ENCODE data around the gene JCAD. TPM values are rescaled to one million over a fixed set of nuclear protein-coding genes. Genes with fewer than 3 reads are reported as not detected.

Gene JCAD
- polyA plus RNA-seq, 1 of the 3 experiments (the other 2 are of a cell fraction): 19.0 TPM

GRCh38 chr10:30070001-30070685 lies 10.8 kb upstream of the JCAD start:
- H3F3A ChIP-seq (replicated peaks; ENCODE audit: insufficient read depth): no peaks in the 10 kb centered on the region
- H3K9me3 ChIP-seq: no peaks in the 10 kb centered on the region
- H3K4me2 ChIP-seq: 0 out of 2 replicates have a peak overlapping the region, but pooled peaks have one; percentile 4
- DNase-seq: peak; percentile 67
- H3K27me3 ChIP-seq (ENCODE audit: insufficient read depth): no peaks in the 10 kb centered on the region
- peaks cover 7% of the 10 kb centered on the region in 2 experiments; a peak in 3 of 4 replicates for H3K4me1 ChIP-seq (ENCODE audit: control insufficient read depth in 1 of 2, insufficient read depth in 2 of 2, low read depth in 1 of 2, low read length in 1 of 2)
- H3K9ac ChIP-seq: no peak overlapping the region
- peak overlapping the region; percentile 24 to 63; a peak in 3 of 4 replicates for H3K27ac ChIP-seq (ENCODE audit: low read depth in 2 of 2, low read length in 1 of 2)
- no peaks in the 10 kb centered on the region for H3K36me3 ChIP-seq (replicated peaks in 1 of 2; ENCODE audit: control insufficient read depth in 1 of 2, insufficient read depth in 2 of 2, low read length in 1 of 2)
- TF ChIP-seq TEAD4 (IDR thresholded peaks at IDR 0.05; ENCODE audit: borderline replicate concordance, insufficient read depth) (no peak), GATA2 (CRISPR knock-in tag; IDR thresholded peaks at IDR 0.05) (peak; percentile 57), RCOR1 (IDR thresholded peaks at IDR 0.05; ENCODE audit: low read length) (peak; percentile 66), TCF12 (IDR thresholded peaks at IDR 0.05) (peak; percentile 21; the same call in 1 of the 2 replicates), PBX3 (IDR thresholded peaks at IDR 0.05) (peak; percentile 32; the same call in 1 of the 2 replicates), EP300 (IDR thresholded peaks at IDR 0.05; ENCODE audit: borderline replicate concordance in 1 of 2, low read depth in 1 of 2, low read length in 1 of 2) (peak in 1 of 2 experiments; percentile 45; a peak in 2 of 4 replicates), CHD2 (IDR thresholded peaks at IDR 0.05; ENCODE audit: low read length, partially characterized antibody) (no peak)
- ChIA-PET POLR2A (no interaction called here), CTCF (interaction anchor here (2.4 kb wide), 1 partner anchor 72 kb away, joined by 6 read pairs; no protein-coding TSS in a partner anchor)
- no peaks in the 10 kb centered on the region for H3K9me2 ChIP-seq
- no peak overlapping the region for H3K4me3 ChIP-seq (ENCODE audit: low read depth in 2 of 2, low read length in 1 of 2)
- no peaks in the 10 kb centered on the region for H3K79me2 ChIP-seq (ENCODE audit: insufficient read depth)
- 59% methylated on average over 11 of the region's 11 CpGs for WGBS (ENCODE audit: low lambda C conversion rate)
- no peak overlapping the region for H2AFZ ChIP-seq (ENCODE audit: low read depth)
- no peaks in the 10 kb centered on the region for H4K20me1 ChIP-seq (ENCODE audit: insufficient read depth)

DNA sequence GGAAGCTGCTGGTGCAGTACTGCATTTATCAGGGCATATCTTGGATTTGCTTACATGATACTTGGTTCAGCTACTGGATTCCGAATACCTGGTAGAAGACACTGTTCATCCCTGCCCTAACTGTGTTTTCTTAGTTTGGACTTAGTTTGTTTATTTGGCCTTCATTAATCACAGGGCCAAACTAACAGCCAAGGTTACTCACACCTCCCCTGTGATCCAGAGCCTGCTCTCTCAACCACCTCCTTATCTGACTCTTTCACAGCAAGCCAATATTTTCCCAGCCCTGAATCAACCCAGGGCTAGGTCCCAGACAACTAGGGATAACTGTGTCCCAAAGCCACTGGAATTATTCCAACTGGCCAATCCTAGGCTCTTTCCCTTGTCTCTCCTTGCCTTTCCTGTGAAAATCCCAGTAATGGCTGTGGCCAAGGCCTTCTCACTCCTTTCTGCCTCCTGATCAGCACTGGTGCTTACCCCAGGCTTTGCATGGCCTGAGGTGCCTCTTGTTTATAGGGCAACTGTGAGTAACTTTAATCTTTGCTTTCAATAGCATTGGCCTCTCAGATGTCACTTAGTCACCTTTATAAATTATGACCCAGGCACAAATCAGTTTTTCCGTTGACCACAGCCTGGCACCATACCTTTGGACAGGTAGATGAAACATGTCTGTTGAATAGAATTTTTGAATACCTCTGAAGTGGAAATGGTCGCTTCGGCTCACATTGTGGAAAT lies 9.3 kb upstream of the JCAD start:
- Histone ChIP-seq H3K79me2 (ENCODE audit: insufficient read depth) (no peaks in the 10 kb centered on the region), H3K4me3 (ENCODE audit: low read depth in 2 of 2, low read length in 1 of 2) (no peak overlapping the region), H2AFZ (ENCODE audit: low read depth) (no peak overlapping the region), H3K36me3 (replicated peaks in 1 of 2; ENCODE audit: control insufficient read depth in 1 of 2, insufficient read depth in 2 of 2, low read length in 1 of 2) (no peaks in the 10 kb centered on the region), H3K9ac (no peak overlapping the region), H3K4me1 (ENCODE audit: control insufficient read depth in 1 of 2, insufficient read depth in 2 of 2, low read depth in 1 of 2, low read length in 1 of 2) (peaks cover 7 to 10% of the 10 kb centered on the region in 2 experiments), H3K27me3 (ENCODE audit: insufficient read depth) (no peaks in the 10 kb centered on the region), H3K27ac (ENCODE audit: low read depth in 2 of 2, low read length in 1 of 2) (no peak overlapping the region), H3K4me2 (no peak overlapping the region), H3F3A (replicated peaks; ENCODE audit: insufficient read depth) (peaks cover 3% of the 10 kb centered on the region), H3K9me2 (no peaks in the 10 kb centered on the region), H3K9me3 (no peaks in the 10 kb centered on the region), H4K20me1 (ENCODE audit: insufficient read depth) (no peaks in the 10 kb centered on the region)
- TF ChIP-seq USF2 (IDR thresholded peaks at IDR 0.05; ENCODE audit: borderline replicate concordance, low read depth, low read length) (no peak), GATA2 (CRISPR knock-in tag; IDR thresholded peaks at IDR 0.05) (no peak), YY1 (IDR thresholded peaks at IDR 0.05; ENCODE audit: low read depth) (no peak), NRF1 (IDR thresholded peaks at IDR 0.05; ENCODE audit: low read depth, low read length) (no peak), ZBTB33 (IDR thresholded peaks at IDR 0.05; ENCODE audit: borderline replicate concordance, low read depth) (no peak), JUND (IDR thresholded peaks at IDR 0.05) (no peak)
- TF ChIP-seq, protein P1, sequence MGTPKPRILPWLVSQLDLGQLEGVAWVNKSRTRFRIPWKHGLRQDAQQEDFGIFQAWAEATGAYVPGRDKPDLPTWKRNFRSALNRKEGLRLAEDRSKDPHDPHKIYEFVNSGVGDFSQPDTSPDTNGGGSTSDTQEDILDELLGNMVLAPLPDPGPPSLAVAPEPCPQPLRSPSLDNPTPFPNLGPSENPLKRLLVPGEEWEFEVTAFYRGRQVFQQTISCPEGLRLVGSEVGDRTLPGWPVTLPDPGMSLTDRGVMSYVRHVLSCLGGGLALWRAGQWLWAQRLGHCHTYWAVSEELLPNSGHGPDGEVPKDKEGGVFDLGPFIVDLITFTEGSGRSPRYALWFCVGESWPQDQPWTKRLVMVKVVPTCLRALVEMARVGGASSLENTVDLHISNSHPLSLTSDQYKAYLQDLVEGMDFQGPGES (IDR thresholded peaks at IDR 0.05; ENCODE audit: low read depth, low read length): no peak
- CTCF ChIA-PET: interaction anchor here (2.4 kb wide), 1 partner anchor 70 kb away, joined by 6 read pairs; no protein-coding TSS in a partner anchor
- 94% methylated on average over 4 of the region's 4 CpGs for WGBS (ENCODE audit: low lambda C conversion rate)
- DNase-seq: no peak
- POLR2A ChIA-PET: no interaction called here
